Gastrocnemius medialis (tissue), 4 donors: Measurements from ENCODE around the gene TF. TPM values are rescaled to one million over a fixed set of nuclear protein-coding genes. Genes with fewer than 3 reads are reported as not detected.

Experiments
- ATAC-seq, 2 donors: fragments of 150-250 bp; one replicate each; pipeline ENCODE4 v1.9.1; 2016
- DNase-seq, 2 donors: peaks; one replicate each; pipeline ENCODE4 v3.0.0-alpha.2; 2019
- H3K27ac ChIP-seq, 4 donors: fragments of 200-600 bp; sonication (generic); 1 replicate in 1 of 4; 2 replicates in 3 of 4; pipeline ENCODE4 v1.5.1; 2016 to 2018; ENCODE audit warnings: mild to moderate bottlenecking in 2 of 4, moderate library complexity in 1 of 4
- H3K27me3 ChIP-seq, 3 donors: fragments of 200-600 bp; sonication (generic) in 2 of 3; 1 replicate in 1 of 3; 2 replicates in 2 of 3; pipeline versions ENCODE4 v1.5.1 to v1.6.0; 2016 to 2019; ENCODE audit warnings: mild to moderate bottlenecking in 1 of 3, moderate library complexity in 1 of 3
- H3K36me3 ChIP-seq, 2 donors: fragments of 200-600 bp; sonication (generic) in 1 of 2; one replicate each; pipeline ENCODE4 v1.5.1; 2017 to 2018
- H3K4me1 ChIP-seq, 2 donors: fragments of 200-600 bp; sonication (generic) in 1 of 2; one replicate each; pipeline ENCODE4 v1.5.1; 2016 to 2017; ENCODE audit warnings: mild to moderate bottlenecking in 2 of 2
- H3K4me3 ChIP-seq, 4 donors: fragments of 200-600 bp; sonication (generic) in 3 of 4; 1 replicate in 1 of 4; 2 replicates in 3 of 4; pipeline ENCODE4 v1.5.1; 2016 to 2019; ENCODE audit warnings: mild to moderate bottlenecking in 2 of 4
- H3K9me3 ChIP-seq, 3 donors: fragments of 200-600 bp; sonication (generic) in 2 of 3; 1 replicate in 1 of 3; 2 replicates in 2 of 3; pipeline ENCODE4 v1.5.1; 2016 to 2019
- POLR2A ChIP-seq, 2 donors: fragments of 450-650 bp; IDR thresholded peaks; one replicate each; pipeline ENCODE4 v1.6.1; 2017; ENCODE audit warnings: antibody characterized with exemption in 2 of 2, mild to moderate bottlenecking in 2 of 2, moderate library complexity in 2 of 2
- in situ Hi-C, 4 donors: fragments of 200-750 bp; cut with MboI; loops; one replicate each; pipeline versions ENCODE4 v1.15.0 to v1.8.0; 2017; ENCODE audit warnings: low sequenced_read_pairs in 4 of 4
- intact Hi-C: fragments of 100-400 bp; cut with DNase I; formaldehyde crosslinking; loops from one replicate; pipeline ENCODE4 v1.15.1; 2023; ENCODE audit warnings: low total_unique reads
- total RNA-seq, 4 donors: library from RNA; depleted of rRNA; stranded (reverse); fragments of >200 nt; gene quantifications; one replicate each; pipeline versions ENCODE4 v1.1.0 to v1.2.3, GENCODE V29; 2016
- TF ChIP-seq, protein P1 (sequence below), 5 experiments: fragments of 450-650 bp in 3 of 5; fragments of 200-600 bp in 2 of 5; sonication (generic) in 2 of 5; IDR thresholded peaks in 4 of 5; conservative IDR thresholded peaks in 1 of 5; 1 replicate in 4 of 5; 2 replicates in 1 of 5; pipeline ENCODE4 v1.5.1; 2016 to 2019; ENCODE audit warnings: antibody characterized with exemption in 5 of 5, mild to moderate bottlenecking in 3 of 5, moderate library complexity in 3 of 5

TF gene
- total RNA-seq, 4 donors from 2014 or later: 2.8 to 11.5 (median 4.3) TPM; not detected in 1

DNA sequence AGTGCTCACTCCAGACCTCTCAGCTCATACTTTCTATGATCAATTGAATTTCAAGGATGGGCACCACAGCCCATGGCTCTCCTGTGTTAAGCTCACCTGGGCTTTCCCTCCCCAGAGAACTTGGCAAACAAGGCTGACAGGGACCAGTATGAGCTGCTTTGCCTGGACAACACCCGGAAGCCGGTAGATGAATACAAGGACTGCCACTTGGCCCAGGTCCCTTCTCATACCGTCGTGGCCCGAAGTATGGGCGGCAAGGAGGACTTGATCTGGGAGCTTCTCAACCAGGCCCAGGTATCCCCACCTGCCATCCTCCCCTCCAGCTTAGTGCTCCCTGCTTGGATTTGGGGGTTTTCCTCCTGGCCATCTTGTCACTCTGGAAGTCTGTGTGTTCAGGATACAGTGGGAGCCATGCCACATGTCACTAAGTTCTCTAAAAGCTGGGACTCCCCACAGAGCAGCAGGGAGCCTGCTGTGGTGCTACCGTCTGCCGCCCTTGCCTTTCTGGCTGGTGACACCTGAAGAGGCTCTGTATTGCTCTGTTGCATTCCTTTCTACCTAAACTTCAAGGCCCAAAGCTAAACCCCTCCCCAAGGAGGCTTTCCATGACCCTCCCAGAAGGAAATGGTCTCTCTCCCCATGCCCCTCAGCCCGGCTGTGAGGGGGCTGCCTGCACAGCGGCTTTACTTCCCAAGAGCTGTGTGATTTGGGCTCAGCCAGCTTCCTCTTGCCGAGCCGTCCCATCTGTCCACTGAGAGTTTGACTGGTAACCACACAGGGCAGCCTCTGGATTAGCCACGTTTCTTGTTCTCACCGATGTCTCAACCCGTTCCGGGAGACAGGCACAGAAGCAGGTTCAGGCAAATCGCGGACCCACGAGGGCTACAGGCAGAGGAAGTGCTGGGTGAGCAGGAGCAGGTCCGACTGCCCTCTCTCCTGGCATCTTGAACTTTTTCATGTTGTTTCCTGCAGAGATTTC is 10.8 kb downstream of the TF start:
- no peak for TF ChIP-seq POLR2A (IDR thresholded peaks at IDR 0.05)
- TF ChIP-seq, protein P1, sequence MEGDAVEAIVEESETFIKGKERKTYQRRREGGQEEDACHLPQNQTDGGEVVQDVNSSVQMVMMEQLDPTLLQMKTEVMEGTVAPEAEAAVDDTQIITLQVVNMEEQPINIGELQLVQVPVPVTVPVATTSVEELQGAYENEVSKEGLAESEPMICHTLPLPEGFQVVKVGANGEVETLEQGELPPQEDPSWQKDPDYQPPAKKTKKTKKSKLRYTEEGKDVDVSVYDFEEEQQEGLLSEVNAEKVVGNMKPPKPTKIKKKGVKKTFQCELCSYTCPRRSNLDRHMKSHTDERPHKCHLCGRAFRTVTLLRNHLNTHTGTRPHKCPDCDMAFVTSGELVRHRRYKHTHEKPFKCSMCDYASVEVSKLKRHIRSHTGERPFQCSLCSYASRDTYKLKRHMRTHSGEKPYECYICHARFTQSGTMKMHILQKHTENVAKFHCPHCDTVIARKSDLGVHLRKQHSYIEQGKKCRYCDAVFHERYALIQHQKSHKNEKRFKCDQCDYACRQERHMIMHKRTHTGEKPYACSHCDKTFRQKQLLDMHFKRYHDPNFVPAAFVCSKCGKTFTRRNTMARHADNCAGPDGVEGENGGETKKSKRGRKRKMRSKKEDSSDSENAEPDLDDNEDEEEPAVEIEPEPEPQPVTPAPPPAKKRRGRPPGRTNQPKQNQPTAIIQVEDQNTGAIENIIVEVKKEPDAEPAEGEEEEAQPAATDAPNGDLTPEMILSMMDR (IDR thresholded peaks at IDR 0.05 in 4 of 5, conservative IDR thresholded peaks at IDR 0.05 in 1 of 5): no peak
- Histone ChIP-seq H3K9me3 (no peaks in the 10 kb centered on the region), H3K27me3 (no peaks in the 10 kb centered on the region), H3K4me1 (no peaks in the 10 kb centered on the region), H3K4me3 (no peak overlapping the region), H3K36me3 (no peaks in the 10 kb centered on the region), H3K27ac (no peak overlapping the region)
- in situ Hi-C loops (no loop called here), intact Hi-C loops (no loop called here)
- DNase-seq: no peak
- no peak for ATAC-seq

DNA sequence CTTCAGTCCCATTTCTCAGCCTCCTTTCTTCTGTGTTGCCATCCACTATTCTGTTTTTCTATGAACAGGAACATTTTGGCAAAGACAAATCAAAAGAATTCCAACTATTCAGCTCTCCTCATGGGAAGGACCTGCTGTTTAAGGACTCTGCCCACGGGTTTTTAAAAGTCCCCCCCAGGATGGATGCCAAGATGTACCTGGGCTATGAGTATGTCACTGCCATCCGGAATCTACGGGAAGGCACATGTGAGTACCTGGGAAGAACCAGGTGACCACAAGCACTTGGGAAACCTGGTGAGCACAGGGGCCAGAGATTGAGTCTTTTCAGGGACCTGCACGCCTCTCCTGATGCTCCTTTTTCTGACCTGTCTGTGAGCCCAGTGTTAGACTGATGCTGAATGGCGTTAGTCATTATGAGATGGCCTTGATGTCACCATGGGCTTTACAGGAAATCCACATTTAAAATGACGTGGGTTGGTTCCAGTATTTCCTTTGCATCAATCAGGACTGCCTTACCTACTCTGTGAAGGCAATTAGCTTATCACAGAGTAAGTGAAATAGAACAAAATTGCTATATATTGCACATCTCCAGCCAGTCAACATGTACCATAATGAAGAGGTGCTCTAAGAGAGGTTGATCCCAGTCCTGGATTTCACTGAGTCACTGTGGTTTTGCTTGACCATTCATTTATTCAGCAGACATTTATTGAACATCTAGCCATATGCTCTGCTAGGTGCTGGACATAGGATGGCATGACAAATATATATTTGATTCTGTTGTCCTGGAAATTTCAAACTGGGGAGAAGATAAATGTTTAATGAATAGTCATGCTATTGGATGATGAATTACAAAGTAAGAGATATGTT is 11.7 kb downstream of the TF start:
- Histone ChIP-seq H3K36me3 (no peaks in the 10 kb centered on the region), H3K27ac (no peak overlapping the region), H3K27me3 (no peaks in the 10 kb centered on the region), H3K4me1 (no peaks in the 10 kb centered on the region), H3K9me3 (no peaks in the 10 kb centered on the region), H3K4me3 (no peak overlapping the region)
- in situ Hi-C loops: no loop called here
- no peak for DNase-seq
- ATAC-seq: no peak
- TF ChIP-seq, protein P1 (IDR thresholded peaks at IDR 0.05 in 4 of 5, conservative IDR thresholded peaks at IDR 0.05 in 1 of 5): no peak
- no peak for TF ChIP-seq POLR2A (IDR thresholded peaks at IDR 0.05)
- intact Hi-C loops: no loop called here

DNA sequence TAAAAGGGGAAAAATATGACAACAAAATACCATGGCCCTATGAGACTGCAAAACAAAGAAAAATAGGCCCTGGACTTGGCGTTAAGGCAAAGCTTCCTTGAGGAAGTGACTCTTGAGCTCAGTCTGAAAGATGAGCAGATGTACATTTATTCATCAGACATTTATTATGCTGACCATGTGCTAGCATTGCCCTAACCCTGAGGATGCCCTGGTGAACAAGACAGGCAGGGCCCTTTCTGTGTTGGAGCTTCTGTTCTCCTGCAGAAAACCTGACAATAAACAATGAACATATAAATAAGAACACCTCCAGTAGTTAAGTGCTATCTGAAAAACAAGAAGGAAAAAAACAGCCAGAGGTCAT is 12.4 kb downstream of the TF start:
- ATAC-seq: no peak
- H3K27me3 ChIP-seq: no peaks in the 10 kb centered on the region
- no peak overlapping the region for H3K4me3 ChIP-seq
- intact Hi-C loops: no loop called here
- no peaks in the 10 kb centered on the region for H3K4me1 ChIP-seq
- in situ Hi-C loops: no loop called here
- no peaks in the 10 kb centered on the region for H3K9me3 ChIP-seq
- no peak overlapping the region for H3K27ac ChIP-seq
- TF ChIP-seq, protein P1 (IDR thresholded peaks at IDR 0.05 in 4 of 5, conservative IDR thresholded peaks at IDR 0.05 in 1 of 5): no peak
- TF ChIP-seq POLR2A (IDR thresholded peaks at IDR 0.05): no peak
- DNase-seq: no peak
- H3K36me3 ChIP-seq: no peaks in the 10 kb centered on the region

GRCh38 chr3:133758964-133759739 is 13.0 kb downstream of the TF start:
- TF ChIP-seq, protein P1 (IDR thresholded peaks at IDR 0.05 in 4 of 5, conservative IDR thresholded peaks at IDR 0.05 in 1 of 5): no peak
- TF ChIP-seq POLR2A (IDR thresholded peaks at IDR 0.05): no peak
- Histone ChIP-seq H3K27me3 (no peaks in the 10 kb centered on the region), H3K9me3 (no peaks in the 10 kb centered on the region), H3K4me3 (no peak overlapping the region), H3K27ac (no peak overlapping the region), H3K4me1 (no peaks in the 10 kb centered on the region), H3K36me3 (no peaks in the 10 kb centered on the region)
- in situ Hi-C loops (no loop called here), intact Hi-C loops (no loop called here)
- DNase-seq: no peak
- ATAC-seq: no peak
